K562 (cell line): ENCODE results near the gene TRAPPC12. TPM values are rescaled to one million over a fixed set of nuclear protein-coding genes. Genes with fewer than 3 reads are reported as not detected.

Experiments used
- ATF6 ChIP-seq: sonication (generic); formaldehyde crosslinking; IDR thresholded peaks from 2 replicates; pipeline ENCODE4 v1.4.0; 2020; ENCODE audit warnings: mild to moderate bottlenecking, missing genetic modification reagents
- CCAR2 ChIP-seq: fragments of 200-400 bp; formaldehyde crosslinking; IDR thresholded peaks from 2 replicates; pipeline ENCODE4 v1.6.1; 2017; ENCODE audit warnings: mild to moderate bottlenecking, low read depth, low read length
- CTCFL ChIP-seq: IDR thresholded peaks from 2 replicates; pipeline ENCODE4 v1.6.1; 2011; ENCODE audit warnings: borderline replicate concordance, low read depth, mild to moderate bottlenecking, moderate library complexity, low read length; ENCODE audit not compliant: insufficient read depth, poor library complexity, severe bottlenecking
- FIP1L1 ChIP-seq: fragments of 200-400 bp; formaldehyde crosslinking; IDR thresholded peaks from 2 replicates; pipeline ENCODE4 v1.6.1; 2018; ENCODE audit warnings: mild to moderate bottlenecking, low read depth, low read length; ENCODE audit not compliant: poor library complexity, severe bottlenecking
- FOXJ2 ChIP-seq: fragments of 200-800 bp; sonication (Bioruptor generic); IDR thresholded peaks from 2 replicates; pipeline ENCODE4 v1.6.1; 2016; ENCODE audit warnings: missing genetic modification characterization, missing compliant biosample characterization
- FOXJ3 ChIP-seq: sonication (generic); formaldehyde crosslinking; IDR thresholded peaks from 2 replicates; pipeline ENCODE4 v1.4.0; 2020; ENCODE audit warnings: mild to moderate bottlenecking, missing genetic modification reagents
- IRF9 ChIP-seq: fragments of 450-650 bp; IDR thresholded peaks from 2 replicates; pipeline ENCODE4 v1.6.1; 2016; ENCODE audit warnings: missing biosample characterization, missing genetic modification characterization
- KAT8 ChIP-seq: fragments of 450-650 bp; IDR thresholded peaks from 2 replicates; pipeline ENCODE4 v1.6.1; 2016; ENCODE audit warnings: low read depth, mild to moderate bottlenecking
- KLF10 ChIP-seq: fragments of 250-450 bp; sonication (Bioruptor Pico); IDR thresholded peaks from 2 replicates; pipeline ENCODE4 v1.6.1; 2021; ENCODE audit warnings: matching md5 sums
- MED1 ChIP-seq: sonication (generic); formaldehyde crosslinking; IDR thresholded peaks from 2 replicates; pipeline ENCODE4 v1.8.1; 2023; ENCODE audit warnings: missing genetic modification reagents, borderline replicate concordance
- NCOA4 ChIP-seq: fragments of 450-650 bp; IDR thresholded peaks from 2 replicates; pipeline ENCODE4 v1.6.1; 2018; ENCODE audit warnings: mild to moderate bottlenecking; ENCODE audit not compliant: partially characterized antibody
- NFATC3 ChIP-seq: fragments of 450-650 bp; IDR thresholded peaks from 2 replicates; pipeline ENCODE4 v1.6.1; 2017; ENCODE audit warnings: mild to moderate bottlenecking
- NRF1 ChIP-seq, 2 experiments: fragments of 450-650 bp; IDR thresholded peaks in 1 of 2; conservative IDR thresholded peaks in 1 of 2; 2 replicates each; pipeline ENCODE4 v1.6.1; 2014; ENCODE audit warnings: mild to moderate bottlenecking in 2 of 2
- RBM17 ChIP-seq: fragments of 200-400 bp; formaldehyde crosslinking; IDR thresholded peaks from 2 replicates; pipeline ENCODE4 v1.6.1; 2017; ENCODE audit warnings: low read depth, mild to moderate bottlenecking, low read length, borderline replicate concordance
- TCF7L2 ChIP-seq: fragments of 150-350 bp; IDR thresholded peaks from 2 replicates; pipeline ENCODE4 v1.6.1; 2016; ENCODE audit warnings: low read depth, mild to moderate bottlenecking, low read length, moderate library complexity
- TGIF2 ChIP-seq: sonication (generic); formaldehyde crosslinking; IDR thresholded peaks from 2 replicates; pipeline ENCODE4 v1.8.1; 2022; ENCODE audit warnings: mild to moderate bottlenecking, missing genetic modification reagents, moderate library complexity
- ZBTB1 ChIP-seq: sonication (generic); formaldehyde crosslinking; IDR thresholded peaks from 2 replicates; pipeline ENCODE4 v1.8.1; 2023; ENCODE audit warnings: missing genetic modification reagents, low read depth, mild to moderate bottlenecking, borderline replicate concordance
- ZBTB49 ChIP-seq: sonication (generic); formaldehyde crosslinking; IDR thresholded peaks from 2 replicates; pipeline ENCODE4 v1.8.0; 2022; ENCODE audit warnings: missing genetic modification reagents, mild to moderate bottlenecking, borderline replicate concordance
- ZNF121 ChIP-seq: sonication (generic); formaldehyde crosslinking; conservative IDR thresholded peaks from 2 replicates; pipeline ENCODE4 v1.8.0; 2022; ENCODE audit warnings: missing genetic modification reagents
- ZNF644 ChIP-seq: fragments of 200-800 bp; sonication (Bioruptor generic); IDR thresholded peaks from 2 replicates; pipeline ENCODE4 v1.6.1; 2016; ENCODE audit warnings: low read depth, missing genetic modification characterization, missing compliant biosample characterization
- polyA plus RNA-seq, 8 experiments: library from polyadenylated mRNA; depleted of rRNA in 4 of 8; stranded (reverse) in 5 of 8; unstranded in 3 of 8; fragments of >200 nt; fragmentation: Nextera tagmentation in 2 of 8; fragmentation: Illumina TruSeq in 1 of 8; extraction: Ambion mirVana in 2 of 8; extraction: Trizol in 1 of 8; gene quantifications; 2 replicates each; pipeline versions ENCODE4 v1.2.1 to v1.2.3, GENCODE V29; 2011 to 2014; ENCODE audit warnings: inconsistent platforms in 1 of 8, missing spikeins in 1 of 8
- total RNA-seq, 7 experiments: library from RNA; depleted of rRNA in 6 of 7; stranded (reverse); fragments of >200 nt in 6 of 7; fragmentation: Illumina TruSeq in 2 of 7; extraction: Trizol in 2 of 7; gene quantifications; 2 replicates each; pipeline versions ENCODE4 v1.2.1 to v1.2.3, GENCODE V29; 2011 to 2021; ENCODE audit warnings: low replicate concordance in 1 of 7

Gene TRAPPC12
- total and polyA plus RNA-seq, 9 of the 15 experiments (the other 6 are each of a cell fraction or from before 2014, with no cell fraction given) = 8.0 to 75.2 (median 39.1) TPM

- no peak for TF ChIP-seq CTCFL
- TF ChIP-seq NFATC3 = no peak
- no peak for TF ChIP-seq ZBTB49 (CRISPR knock-in tag)
- TF ChIP-seq ZBTB1 (CRISPR knock-in tag) = no peak
- TF ChIP-seq ZNF121 = no peak
- TF ChIP-seq MED1 (CRISPR knock-in tag) = no peak
- TF ChIP-seq FOXJ3 (CRISPR knock-in tag) = no peak
- TF ChIP-seq ZNF644 = no peak
- TF ChIP-seq ATF6 (CRISPR knock-in tag) = peak; percentile 95
- TF ChIP-seq NRF1 (conservative IDR thresholded peaks at IDR 0.05 in 1 of 2, IDR thresholded peaks at IDR 0.05 in 1 of 2) = no peak
- TF ChIP-seq CCAR2 = no peak
- TF ChIP-seq FOXJ2 (tag) = no peak
- no peak for TF ChIP-seq KAT8
- no peak for TF ChIP-seq NCOA4
- TF ChIP-seq IRF9 (tag) = no peak
- no peak for TF ChIP-seq KLF10
- TF ChIP-seq FIP1L1 = peak; percentile 87
- no peak for TF ChIP-seq TCF7L2
- no peak for TF ChIP-seq TGIF2 (CRISPR knock-in tag)
- no peak for TF ChIP-seq RBM17
Measured at GRCh38 chr2:3519255-3520205, 140.0 kb downstream of the TRAPPC12 start, which contains the start of gene ADI1 (continued).
